Measurements from ENCODE around the gene PSTPIP1.
A peak's percentile ranks its signal among the peaks of the same experiment; 100 is the strongest.

The PSTPIP1 gene

GRCh38 chr15:77001966-77002365, 7.0 kb downstream of the PSTPIP1 start:
- DNase-seq: no peak

- DNase-seq: no peak
These were observed 7.5 kb downstream of the PSTPIP1 start for GRCh38 chr15:77002436-77002835.

- peak; percentile 59 for DNase-seq
These were observed 8.3 kb downstream of the PSTPIP1 start for GRCh38 chr15:77002954-77003912.

DNA sequence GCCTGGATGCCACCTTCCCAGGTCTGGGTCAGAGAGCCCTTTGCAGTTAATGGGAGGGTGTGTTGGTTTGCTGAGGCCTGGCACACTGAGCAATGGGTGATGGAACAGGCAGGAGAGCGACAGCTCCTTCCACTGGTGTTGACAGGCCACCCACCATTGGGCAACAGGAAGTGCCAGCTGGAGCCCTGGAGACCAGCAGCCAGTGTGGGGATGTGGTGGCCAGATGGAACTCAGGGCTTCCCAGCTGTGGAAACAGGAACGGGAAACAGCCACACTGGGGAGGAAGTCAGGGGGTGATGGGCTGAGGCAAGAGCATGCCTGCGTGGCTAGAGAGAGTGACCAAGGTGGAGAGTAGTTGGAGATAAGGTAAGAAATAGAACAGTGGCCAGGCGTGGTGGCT, 9.3 kb downstream of the PSTPIP1 start:
- DNase-seq: peak; percentile 50

DNA sequence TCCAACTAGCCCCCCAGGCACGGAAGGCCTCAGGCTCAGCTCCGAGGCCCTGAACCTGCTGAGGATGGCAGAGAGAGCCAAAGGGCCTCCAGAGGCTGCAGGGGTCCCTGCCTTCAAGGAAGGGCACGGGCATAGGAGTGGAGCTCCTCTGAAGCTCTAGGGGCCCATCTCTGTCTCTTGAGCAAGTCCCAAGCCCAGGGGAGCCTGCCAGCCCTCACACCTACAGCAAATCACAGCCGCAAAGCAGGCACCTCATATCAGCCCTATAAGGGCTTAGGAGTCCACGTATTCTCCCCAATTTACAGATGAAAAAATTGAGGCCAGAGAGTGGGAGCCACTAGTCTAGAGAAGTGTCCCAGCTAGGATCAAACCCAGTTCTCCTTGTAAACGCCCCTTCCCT, 14.2 kb downstream of the PSTPIP1 start:
- DNase-seq: no peak

DNA sequence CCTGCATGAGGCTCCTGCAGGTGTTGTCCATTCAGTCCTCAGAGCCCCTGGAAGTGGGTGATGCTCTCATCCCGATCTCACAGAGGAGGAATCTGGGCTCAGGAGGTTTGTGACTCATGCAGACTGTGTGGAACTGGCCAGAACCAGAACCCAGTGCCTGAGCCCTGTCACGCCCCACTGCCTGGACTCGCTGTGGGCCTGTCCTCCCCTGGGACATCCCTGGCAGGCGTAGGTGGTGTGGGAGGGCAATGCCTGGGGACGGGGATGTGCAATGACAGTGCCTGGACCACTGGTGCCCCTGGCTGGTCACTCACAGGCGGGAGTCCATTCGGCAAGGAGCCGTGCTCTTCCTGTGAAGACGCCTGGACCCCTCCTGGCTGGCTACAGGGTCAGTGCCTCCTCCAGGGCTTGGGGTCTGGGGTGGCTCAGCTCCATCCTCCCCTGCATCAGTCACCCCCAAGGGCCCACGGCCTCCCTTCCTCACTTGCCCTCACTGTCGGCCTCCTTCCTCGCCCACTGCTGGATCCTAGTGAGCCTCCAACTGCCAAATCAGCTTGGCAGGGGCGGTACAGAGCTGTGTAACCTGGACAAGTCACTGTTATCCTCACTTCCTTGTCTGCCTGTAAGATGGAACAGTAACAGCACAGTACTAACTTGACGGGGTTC, 14.9 kb downstream of the PSTPIP1 start:
- no peak for DNase-seq

GRCh38 chr15:77010312-77010686, 15.4 kb downstream of the PSTPIP1 start:
- DNase-seq: no peak

GRCh38 chr15:77010857-77011256, 15.9 kb downstream of the PSTPIP1 start:
- no peak for DNase-seq

DNA sequence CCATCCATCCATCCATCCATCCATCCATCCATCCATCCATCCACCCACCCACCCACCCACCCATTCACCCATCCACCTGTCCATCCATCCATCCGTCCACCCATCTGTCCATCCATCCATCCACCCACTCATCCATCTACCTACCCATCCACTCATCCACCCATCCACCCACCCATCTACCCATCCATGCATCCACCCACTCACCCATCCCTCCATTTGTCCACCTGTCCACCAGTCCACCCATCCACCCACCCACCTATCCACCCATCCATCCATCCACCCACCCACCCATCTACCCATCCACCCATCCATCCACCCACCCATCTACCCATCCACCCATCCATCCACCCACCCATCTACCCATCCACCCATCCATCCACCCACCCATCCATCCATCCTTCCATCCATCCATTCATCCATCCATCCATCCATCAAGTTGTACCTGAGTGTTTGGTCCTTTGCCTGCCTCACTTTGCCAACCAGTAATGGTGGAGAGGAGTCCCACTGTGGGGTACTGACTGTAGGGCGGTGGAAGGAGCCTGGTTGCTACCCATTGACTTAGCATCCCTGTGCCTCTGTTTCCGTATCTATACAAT, 17.3 kb downstream of the PSTPIP1 start:
- DNase-seq: no peak

DNA sequence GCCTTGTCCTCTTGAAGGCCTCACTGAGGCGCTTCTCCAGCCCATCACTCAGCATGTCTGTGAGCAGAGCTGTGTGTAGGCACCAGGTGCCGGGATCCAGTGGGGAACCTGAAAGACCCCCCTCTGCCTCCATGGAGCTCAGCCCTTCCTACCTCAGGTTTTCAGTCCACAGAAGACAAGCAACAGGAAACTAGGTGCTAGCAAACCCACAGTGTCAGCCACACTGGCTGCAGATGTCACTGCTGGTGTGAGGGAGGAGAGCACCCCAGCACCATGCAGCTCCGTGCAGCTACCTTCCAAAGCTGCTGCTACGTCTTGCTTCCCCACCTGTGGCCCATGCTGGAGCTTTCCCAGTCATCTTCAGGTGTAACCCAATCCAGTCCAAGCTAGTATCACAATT, 17.9 kb downstream of the PSTPIP1 start:
- DNase-seq: no peak

DNA sequence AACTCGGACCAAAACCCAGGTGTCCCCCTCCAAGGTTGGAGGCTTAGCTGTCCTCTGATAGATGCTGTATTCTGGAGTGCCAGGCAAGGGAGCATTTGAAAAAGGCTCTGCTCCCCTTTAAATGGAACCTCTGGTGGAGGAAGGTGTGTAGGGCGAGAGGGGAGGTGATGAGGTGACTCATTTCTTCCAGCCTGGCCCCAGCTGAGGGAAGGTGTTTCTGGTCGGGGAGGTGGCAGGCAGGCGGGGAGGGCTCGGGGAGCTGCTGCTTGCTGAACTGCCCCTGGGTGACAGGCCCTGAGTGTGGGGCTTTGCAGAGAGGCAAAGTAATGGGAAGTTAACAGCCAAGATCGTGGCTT, 18.8 kb downstream of the PSTPIP1 start:
- DNase-seq: no peak

DNA sequence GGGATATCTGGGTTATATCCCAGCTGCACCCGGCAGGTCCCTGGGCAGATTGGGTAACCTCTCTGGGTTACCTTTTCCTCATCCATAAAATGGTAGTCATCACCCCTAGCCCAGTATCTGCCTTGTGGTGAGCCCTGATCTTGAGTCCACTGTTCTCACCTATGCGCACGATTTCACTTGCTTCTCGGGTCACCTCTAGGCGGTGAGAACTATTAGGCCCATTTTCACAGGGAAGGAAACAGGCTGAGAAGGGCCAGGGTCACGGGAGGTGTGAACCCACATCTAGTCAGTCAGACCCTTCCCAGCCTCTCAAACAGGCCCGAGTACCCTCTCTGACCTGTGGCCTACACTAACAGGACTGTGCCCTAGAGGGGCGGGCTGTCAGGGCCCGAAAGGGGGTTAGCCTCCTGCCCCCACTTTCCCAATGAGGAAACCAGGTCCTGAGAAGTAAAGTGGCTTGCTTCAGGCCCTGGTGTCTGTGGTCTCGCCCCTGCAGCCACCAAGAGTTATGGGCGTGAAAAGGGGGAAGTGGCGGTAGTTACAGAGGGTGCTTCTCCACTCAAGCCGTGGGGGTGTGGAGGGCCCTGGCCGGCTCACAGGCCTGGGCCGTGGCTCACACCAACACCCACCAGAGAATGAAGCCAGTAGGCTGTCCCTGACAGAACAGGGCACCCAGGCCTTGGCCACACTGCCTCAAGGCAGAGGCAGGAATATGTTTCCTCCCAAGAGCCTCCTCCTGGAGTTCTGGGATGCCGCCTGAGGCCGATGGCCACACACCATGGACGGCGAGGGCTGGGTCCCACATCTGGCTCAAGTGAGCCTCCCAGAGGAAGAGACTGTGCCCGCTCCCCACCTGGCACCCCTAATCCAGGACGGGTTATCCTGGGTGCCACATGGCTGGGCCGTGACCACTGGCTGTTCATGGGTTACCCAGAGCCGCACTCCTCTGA, 19.5 kb downstream of the PSTPIP1 start:
- peak; percentile 71 for DNase-seq

DNA sequence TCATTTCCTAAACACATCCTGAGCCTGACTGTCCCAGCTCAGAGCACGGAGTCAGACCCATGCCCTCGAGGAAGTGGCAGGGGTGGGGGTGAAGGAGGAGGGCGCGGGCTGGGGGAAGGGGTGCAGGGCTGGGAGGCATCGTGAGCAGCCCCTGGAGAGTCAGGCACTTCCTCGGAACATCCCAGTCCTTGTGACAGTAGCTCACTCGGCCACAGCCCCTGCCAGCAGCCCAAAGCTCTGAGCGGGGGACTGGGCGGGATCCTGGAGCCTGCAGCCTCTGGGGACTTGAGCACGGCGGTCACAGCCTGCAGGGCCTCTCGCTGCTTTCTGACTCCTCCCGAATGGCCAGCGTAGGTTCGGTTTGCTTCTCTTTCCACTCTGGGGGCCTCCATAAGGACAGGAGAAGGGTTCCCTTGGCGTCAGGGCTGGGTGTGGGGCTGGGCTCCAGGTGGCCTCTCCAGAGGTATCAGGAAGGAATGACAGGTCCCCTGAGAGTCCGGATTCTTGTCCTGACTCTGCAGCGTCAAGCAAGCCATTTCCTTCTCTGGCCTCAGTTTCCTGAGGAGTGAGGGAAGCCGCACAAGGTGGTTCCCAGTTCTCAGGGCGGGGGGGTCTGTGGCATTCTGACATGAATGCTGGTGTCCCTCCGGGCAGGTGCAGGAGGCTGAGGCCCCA, 20.9 kb downstream of the PSTPIP1 start:
- DNase-seq: no peak

DNA sequence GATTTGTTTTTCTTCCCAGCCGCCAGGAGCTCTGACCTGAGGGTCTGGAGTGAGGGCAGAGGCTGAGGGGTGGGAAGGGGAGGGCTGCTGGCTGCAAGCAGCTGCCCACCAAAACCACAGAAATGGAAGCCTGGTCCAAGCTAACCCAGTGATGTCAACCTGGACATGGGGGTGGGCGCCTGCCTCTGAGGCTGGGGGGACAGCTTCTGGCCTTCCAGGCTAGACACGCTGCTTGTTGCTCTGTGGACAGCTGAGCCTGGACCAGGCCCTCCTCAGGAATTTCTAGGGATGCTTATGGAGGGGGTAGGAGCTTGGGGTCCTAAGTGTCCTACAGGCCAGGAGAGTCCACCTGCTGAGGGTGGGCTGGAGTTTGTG, 21.4 kb downstream of the PSTPIP1 start:
- no peak for DNase-seq

DNA sequence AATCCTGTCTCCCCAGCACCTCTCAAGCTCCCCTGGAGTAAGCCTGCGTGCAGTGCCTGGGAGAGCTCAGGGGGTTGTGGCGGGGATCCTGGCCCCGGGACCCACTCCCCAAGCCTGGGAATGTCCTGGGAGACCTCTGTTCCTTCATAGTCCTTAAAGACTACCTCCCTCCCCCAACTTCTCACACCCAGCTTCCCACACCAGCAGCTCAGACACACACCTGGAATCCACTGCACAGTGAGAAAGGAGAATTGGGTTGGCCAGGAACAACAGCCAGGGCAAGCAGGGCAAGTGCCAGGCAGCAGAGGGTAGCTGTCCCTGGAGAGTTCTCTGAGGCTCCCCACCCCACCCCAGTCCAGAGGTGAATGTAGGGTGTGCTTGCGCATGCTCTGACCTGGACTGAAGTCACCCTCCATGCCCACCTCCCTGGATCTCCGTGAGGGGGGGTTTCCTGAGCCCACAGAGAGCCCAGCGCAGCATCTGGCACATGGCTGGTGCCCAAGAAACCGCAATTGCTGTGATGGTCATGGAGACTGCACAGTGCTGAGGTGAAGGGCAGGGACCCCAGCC, 22.2 kb downstream of the PSTPIP1 start:
- no peak for DNase-seq

DNA sequence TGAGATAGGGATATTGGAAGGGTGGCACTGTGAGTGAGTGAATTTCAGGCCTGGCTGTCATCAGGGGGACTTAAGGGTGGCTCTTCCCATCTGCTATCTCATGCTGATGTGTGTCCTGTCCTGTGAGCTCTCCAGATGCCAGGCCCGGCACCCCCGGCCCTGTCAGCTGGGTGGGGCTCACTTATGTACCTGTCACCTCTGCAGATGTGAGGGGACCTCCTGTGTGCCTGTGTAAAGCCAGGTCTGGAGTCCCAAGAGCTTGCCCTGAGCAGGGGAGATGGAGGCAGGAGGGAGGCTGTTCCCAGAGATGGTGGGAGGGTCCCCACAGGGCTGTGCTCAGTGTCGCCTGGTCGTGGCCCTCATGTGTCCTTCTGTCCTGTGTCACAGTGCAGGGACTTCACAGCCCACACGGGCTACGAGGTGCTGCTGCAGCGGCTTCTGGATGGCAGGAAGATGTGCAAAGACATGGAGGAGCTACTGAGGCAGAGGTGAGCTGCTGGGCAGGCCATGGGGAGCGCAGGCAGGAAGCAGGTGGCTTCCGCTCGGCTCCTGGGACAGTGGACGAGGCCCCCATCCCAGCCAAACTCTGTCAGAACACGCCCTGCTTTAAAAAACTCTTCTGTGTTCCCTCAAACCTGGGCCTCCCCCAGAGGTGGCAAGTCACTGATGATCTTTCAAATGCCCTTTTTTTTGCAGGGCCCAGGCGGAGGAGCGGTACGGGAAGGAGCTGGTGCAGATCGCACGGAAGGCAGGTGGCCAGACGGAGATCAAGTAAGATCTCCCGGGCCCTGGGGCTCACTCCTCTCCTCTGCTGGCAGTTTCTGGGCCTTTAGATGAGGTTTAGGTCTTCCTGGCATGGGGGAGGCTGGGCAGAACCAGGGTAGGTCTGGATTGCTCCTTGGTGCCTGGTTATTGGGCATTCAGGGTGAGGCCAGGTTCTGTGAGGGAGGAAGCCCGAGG, 23.1 kb downstream of the PSTPIP1 start:
- DNase-seq: no peak

DNA sequence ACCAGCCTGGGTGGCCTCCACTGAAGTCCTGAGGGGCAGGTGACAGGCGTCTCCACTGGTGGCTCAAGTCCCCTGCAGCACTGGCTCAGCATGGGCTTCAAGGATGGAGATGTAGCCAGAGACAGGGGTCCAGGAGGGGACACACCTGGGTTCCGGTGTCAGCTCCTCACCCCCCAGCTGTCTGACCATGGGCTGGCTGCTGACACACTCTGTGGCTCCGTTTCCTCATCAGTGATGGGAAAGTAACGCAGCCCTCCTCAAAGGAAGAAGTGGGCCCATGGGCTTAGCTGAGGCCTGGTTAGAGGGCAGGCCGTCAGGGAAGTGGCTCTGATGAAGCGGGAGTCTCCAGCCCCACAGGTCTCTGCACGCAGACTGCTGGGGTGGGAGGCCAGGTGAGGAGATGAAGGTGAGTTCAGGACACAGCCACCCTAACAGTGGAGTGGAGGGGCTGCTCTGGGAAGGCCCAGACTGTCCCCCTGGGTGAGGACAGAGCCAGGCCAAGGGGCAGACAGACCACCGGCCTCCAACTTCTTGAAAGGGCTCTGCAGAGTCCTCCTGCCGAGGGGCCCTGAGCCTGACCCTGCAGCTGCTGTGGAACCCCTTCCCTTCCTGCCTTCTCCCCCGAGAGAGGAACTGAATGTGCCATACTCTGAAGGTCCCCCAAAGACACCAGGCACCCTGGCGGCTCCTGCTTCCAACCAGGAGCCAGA, 24.0 kb downstream of the PSTPIP1 start:
- DNase-seq: no peak

DNA sequence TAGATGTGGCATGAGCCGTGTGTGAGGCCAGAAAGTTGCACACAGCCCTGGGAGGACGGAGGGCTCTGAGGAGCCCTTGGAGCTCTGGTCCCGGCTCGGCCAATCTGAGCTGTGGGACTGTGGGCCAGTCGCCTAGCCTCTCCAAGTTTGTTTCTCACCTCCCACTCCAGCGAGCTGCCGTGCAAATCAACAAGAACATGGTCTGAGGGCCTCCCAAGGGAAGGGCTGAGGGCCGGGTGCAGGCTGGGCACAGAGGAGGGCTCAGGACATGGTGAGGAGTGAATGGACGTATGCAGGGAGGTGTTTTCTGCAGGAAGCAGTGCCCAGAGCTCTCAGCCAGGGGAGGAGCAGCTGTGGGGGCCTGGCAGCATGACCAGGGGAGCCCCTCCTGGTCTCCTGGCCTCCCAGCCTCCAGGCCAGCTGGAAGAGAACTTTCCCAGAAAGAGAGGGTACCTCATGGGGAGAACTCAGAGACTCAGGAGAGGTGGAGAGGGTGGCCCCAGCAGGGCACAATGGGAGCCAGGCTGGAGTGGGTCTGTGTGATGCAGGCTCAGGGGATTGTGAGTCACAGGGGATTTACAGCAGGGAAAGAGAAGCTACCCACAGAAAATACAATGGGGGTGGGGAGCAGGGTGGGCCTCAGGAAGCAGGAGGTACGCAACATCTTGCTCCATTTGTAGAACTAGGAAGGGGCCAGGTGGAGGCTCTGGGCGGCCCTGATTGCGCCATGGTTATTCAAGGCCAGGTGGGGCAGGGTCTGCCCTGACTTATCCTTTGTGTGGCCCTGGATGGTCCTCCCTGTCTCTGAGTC, 24.8 kb downstream of the PSTPIP1 start:
- no peak for DNase-seq
